RWPE1 (cell line): ENCODE results near the gene BICC1.

Source experiments
- CTCF ChIA-PET: fragments of 350-600 bp; sonication (Branson Sonifier 250); formaldehyde crosslinking; extraction: SDS; loops from one replicate; lab custom pipeline; 2021; lab: Yijun Ruan, JAX
- POLR2A ChIA-PET: fragments of 400-600 bp; formaldehyde crosslinking; extraction: SDS; loops from one replicate; lab custom pipeline; 2020; ENCODE audit warnings: antibody characterized with exemption; ENCODE audit not compliant: low non-redundant PET; lab: Yijun Ruan, JAX
- DNase-seq: peaks from one replicate; pipeline ENCODE4 v3.0.0; 2012; ENCODE audit warnings: low spot score
- H3K27ac ChIP-seq: fragments of 450-650 bp; 2 replicates; pipeline ENCODE4 v1.5.1; 2017
- TF ChIP-seq, protein P1 (sequence below): fragments of 450-650 bp; conservative IDR thresholded peaks from 2 replicates; pipeline ENCODE4 v1.5.1; 2017; ENCODE audit warnings: low read depth, mild to moderate bottlenecking

BICC1 gene

GRCh38 chr10:58796824-58797223 is 284.2 kb downstream of the BICC1 start:
- DNase-seq: no peak
- ChIA-PET CTCF (no interaction called here), POLR2A (no interaction called here)
- TF ChIP-seq, protein P1, sequence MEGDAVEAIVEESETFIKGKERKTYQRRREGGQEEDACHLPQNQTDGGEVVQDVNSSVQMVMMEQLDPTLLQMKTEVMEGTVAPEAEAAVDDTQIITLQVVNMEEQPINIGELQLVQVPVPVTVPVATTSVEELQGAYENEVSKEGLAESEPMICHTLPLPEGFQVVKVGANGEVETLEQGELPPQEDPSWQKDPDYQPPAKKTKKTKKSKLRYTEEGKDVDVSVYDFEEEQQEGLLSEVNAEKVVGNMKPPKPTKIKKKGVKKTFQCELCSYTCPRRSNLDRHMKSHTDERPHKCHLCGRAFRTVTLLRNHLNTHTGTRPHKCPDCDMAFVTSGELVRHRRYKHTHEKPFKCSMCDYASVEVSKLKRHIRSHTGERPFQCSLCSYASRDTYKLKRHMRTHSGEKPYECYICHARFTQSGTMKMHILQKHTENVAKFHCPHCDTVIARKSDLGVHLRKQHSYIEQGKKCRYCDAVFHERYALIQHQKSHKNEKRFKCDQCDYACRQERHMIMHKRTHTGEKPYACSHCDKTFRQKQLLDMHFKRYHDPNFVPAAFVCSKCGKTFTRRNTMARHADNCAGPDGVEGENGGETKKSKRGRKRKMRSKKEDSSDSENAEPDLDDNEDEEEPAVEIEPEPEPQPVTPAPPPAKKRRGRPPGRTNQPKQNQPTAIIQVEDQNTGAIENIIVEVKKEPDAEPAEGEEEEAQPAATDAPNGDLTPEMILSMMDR: no peak
- no peak overlapping the region for H3K27ac ChIP-seq

GRCh38 chr10:58797356-58797755 is 284.7 kb downstream of the BICC1 start:
- no peak for DNase-seq
- ChIA-PET CTCF (interaction anchor here (0.7 kb wide), 1 partner anchor 368 kb away, joined by 3 read pairs; no protein-coding TSS in a partner anchor), POLR2A (no interaction called here)
- TF ChIP-seq, protein P1: no peak
- no peak overlapping the region for H3K27ac ChIP-seq

GRCh38 chr10:58802047-58802446 is 289.4 kb downstream of the BICC1 start:
- POLR2A ChIA-PET: no interaction called here
- H3K27ac ChIP-seq: no peak overlapping the region
- DNase-seq: no peak
- TF ChIP-seq, protein P1: no peak
- CTCF ChIA-PET: no interaction called here

GRCh38 chr10:58806323-58806722 is 293.7 kb downstream of the BICC1 start:
- POLR2A ChIA-PET: no interaction called here
- CTCF ChIA-PET: interaction anchor here (0.7 kb wide), 1 partner anchor 325 kb away, joined by 3 read pairs; no protein-coding TSS in a partner anchor

DNA sequence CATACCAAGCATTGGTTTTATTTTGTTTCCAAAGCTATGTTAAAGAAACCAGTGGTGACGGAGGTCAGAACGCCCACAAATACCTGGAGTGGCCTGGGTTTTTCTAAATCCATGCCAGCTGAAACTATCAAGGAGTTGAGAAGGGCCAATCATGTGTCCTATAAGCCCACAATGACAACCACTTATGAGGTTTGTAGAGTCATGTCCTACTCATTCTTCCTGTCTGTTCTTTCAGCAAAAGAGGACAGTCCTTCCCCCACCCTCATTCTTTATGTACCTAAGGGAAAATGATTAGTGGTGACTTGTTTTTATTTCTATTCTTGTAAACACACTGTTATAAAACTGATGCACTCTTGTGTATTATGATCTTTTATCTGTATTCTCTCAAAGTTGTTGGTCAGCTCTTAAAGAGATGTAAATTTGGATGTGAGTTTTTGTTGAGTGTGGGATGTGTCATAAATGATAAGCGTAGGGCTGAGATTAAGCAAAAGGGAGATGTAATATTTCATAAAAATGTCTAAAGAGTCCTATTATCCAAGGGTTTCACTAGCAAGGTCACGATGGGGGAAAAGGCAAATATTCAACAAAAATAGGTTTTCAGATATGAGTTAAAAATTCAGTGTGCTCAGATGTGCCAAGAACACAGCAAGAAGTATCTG is 294.4 kb downstream of the BICC1 start:
- DNase-seq: no peak
- TF ChIP-seq, protein P1: no peak
- ChIA-PET POLR2A (no interaction called here), CTCF (no interaction called here)
- H3K27ac ChIP-seq: no peak overlapping the region

More at GRCh38 chr10:58806323-58806722, 293.7 kb downstream of the BICC1 start:
- no peak overlapping the region for H3K27ac ChIP-seq
- no peak for DNase-seq
- TF ChIP-seq, protein P1: no peak

GRCh38 chr10:58807629-58808022 is 295.0 kb downstream of the BICC1 start:
- ChIA-PET POLR2A (no interaction called here), CTCF (no interaction called here)
- peak; percentile 45 for DNase-seq
- TF ChIP-seq, protein P1: no peak
- no peak overlapping the region for H3K27ac ChIP-seq
